Stimulated activated CD4-positive, alpha-beta T cell treated with anti-CD3 and anti-CD28 coated beads, Interleukin-2, amount 100 ng/mL, for 4 hours (primary cell): Measurements from ENCODE around the gene OSBPL5.

Experiments used
- DNase-seq: peaks from one replicate; pipeline ENCODE4 v3.0.0-alpha.2; 2020; ENCODE audit warnings: low read depth

OSBPL5 gene

GRCh38 chr11:3163241-3163981 lies 1.7 kb downstream of the OSBPL5 start:
- DNase-seq, result no peak

GRCh38 chr11:3162410-3163240 lies 2.5 kb downstream of the OSBPL5 start:
- no peak for DNase-seq

GRCh38 chr11:3161720-3162409 lies 3.2 kb downstream of the OSBPL5 start:
- DNase-seq, result no peak

- DNase-seq, result no peak
Measured at GRCh38 chr11:3161309-3161708, 3.8 kb downstream of the OSBPL5 start.

- DNase-seq, result no peak
Measured at GRCh38 chr11:3160252-3161031, 4.7 kb downstream of the OSBPL5 start.

DNA sequence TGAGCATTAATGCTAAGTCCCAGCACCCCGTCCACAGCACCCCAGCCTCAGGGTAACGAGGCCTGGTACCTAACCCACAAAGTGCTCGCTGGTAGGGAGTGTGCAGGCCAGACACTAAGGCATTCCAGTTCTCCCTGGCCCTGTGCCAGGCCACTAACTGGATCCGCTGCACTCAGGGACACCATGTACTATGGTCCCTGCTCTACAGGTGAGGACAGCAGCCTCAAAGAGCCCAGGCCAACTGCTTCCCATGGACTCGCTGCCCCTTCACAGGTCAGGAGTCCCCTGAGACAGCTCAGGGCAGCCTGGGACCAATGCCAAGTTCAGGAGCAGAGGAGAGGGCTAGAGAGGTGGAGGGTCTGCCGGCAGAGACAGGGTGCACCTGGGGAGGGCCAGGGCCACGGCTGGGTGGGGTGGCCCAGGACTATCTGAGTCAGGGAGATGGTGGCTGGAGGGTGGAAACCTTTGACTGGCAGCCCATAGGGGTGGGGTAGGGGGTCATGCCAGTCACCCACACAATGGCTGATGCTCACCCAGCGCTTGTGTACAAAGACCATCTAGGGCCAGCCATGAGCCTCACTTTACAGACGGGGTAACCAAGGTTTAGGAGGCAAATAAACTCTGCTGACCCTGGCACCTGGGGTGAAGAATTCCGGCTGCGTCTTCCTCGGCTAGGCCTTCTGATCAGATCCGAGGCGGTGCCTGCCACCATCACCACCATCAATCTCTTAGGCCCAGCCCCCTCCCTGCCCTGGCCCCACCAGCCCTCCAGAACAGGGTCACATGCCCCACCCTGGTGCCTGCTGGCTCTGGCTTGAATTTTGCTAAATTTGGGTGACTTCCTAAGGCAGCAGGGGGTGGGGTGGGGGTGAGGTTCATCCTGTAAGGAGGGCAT lies 5.6 kb downstream of the OSBPL5 start:
- no peak for DNase-seq

DNA sequence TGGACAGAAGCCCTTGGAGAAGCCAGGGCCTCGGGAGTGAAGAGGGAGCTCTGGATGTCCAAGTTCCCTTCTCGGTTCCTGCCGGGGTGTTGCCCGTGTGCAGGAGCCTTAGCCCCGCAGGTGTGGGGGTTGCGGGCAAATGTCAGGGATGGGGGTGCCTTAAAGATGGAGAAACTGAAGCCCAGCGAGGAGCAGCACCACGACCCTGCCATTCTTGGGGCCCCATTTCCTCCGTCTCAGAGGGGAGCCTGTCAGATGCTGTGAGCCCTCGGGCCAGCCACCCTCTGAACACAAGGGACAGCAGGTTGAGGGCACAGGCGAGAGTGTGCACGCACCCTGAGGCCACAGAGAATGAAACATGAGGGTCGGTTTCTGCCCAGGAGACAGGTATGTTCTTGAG lies 6.3 kb downstream of the OSBPL5 start:
- no peak for DNase-seq

- no peak for DNase-seq
Measured at GRCh38 chr11:3158131-3158591, 6.9 kb downstream of the OSBPL5 start.

GRCh38 chr11:3157381-3158130 lies 7.6 kb downstream of the OSBPL5 start:
- DNase-seq, result no peak

DNA sequence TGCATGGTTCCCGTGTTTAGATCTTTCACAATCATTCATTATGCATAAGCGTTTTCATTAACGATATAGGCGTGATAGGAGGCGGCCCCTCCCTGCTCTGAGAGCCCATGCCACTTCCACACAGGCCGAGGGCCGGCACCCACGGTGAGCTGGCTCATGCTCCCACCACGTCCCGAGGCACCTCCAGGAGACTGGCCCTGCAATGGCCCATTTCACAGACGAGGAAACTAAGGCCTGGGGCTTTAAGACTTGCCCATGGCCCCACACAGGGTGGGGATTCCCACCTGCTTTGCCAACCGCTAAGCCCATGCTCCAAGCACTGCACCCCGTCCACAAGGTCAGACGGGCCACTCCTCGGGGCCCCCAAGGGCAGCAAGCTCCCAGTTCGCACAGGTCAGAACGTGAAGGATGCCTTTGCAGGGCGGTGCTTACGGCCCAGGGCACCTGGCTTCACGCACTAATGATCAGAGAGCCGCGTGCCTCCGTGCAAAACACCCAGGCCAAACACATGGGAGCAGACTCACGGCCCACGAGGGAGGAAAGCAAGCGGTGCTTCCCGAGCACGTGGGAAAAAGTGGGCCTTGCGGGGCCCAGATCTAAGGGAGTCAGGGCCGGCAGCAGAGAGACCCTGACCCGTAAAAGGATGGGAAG lies 8.3 kb downstream of the OSBPL5 start:
- no peak for DNase-seq

DNA sequence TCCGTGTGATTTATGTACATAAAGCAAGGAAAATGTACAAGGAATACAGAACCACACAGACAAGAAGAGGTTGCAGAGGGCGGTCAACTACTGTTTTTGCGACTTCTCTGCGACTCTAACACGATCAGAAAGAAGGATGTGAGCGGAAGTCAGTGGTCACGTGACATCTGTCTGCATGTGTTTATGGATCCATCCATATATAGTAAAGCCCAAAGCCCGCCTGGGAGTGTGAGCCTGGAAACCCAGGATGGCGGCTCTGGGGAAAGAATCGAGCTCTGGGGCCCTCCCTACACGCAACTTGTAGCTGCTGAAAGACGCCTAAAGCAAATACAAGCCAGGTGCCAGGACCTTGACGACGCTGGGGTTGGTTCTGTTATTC lies 8.8 kb downstream of the OSBPL5 start:
- no peak for DNase-seq

GRCh38 chr11:3155691-3156258 lies 9.3 kb downstream of the OSBPL5 start:
- DNase-seq, result no peak

GRCh38 chr11:3155216-3155615 lies 9.9 kb downstream of the OSBPL5 start:
- DNase-seq, result no peak

- DNase-seq, result no peak
Measured at GRCh38 chr11:3154001-3154599, 11.0 kb downstream of the OSBPL5 start.

DNA sequence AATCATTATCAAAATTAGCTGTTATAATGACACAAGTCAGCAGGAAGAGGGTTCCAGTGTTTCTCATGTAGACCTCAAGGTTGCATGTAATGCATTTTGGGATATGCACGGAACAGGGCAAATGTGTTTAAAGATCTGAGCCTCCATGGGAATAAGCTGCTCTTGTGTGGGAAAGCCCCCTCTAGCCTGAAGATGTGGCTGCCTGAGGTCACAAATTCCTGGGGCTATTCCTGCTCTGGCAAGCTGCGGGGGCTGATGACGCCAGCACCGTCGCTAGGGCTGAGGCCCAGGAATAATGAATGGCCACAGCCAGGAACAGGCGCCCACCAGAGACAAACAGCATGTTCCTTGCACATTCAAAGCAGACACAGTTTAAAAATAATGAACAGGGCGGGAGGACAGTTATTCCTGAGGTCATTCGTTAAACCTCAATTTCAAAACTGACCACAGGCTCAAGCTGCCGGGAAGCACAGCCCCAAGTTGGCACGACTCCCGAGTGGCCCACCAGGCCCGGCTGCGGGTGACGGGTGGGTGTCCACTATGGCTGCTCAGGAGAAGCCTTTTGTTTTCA lies 11.7 kb downstream of the OSBPL5 start:
- no peak for DNase-seq

DNA sequence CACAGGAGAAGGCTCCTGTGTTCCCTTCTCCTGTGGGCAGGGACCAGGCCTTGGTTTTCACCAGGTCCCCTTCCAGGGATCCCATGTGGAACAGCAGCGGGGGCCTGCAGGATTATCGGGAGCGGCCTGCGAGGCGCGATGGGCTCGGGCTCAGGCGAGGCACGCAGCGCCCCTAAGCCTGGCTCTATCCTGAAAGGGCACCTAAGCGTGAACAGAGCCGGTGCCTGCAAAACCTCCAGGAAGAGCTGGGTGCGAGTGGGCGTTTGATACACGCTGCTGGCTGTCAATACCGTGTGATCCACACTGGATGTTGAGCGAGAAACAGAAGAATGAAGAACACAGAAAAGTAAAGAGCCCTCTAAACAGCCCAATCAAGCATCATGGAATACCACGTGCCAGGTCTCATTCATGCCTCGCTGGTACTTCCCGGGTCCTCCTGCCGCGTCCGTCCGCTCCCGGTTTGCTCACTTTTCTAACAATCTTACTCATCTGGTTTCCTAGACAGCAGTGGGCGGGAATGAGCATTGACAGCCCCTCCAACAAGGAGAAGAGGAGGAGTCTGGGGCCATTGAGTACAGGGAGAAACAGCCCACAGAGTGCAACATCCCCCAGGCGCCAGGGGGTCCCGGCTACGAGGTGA lies 12.5 kb downstream of the OSBPL5 start:
- DNase-seq, result no peak

GRCh38 chr11:3150726-3151125 lies 14.4 kb downstream of the OSBPL5 start:
- DNase-seq, result no peak

GRCh38 chr11:3149852-3150188 lies 15.3 kb downstream of the OSBPL5 start:
- no peak for DNase-seq
